DND-41 (cell line): ENCODE data around the gene TXNRD1.

Experiments used
- ATAC-seq: fragments of 200-7000 bp; cut with Tn5 transposase; 3 replicates; pipeline ENCODE4 v1.9.1; 2021; ENCODE audit warnings: low read depth; ENCODE audit not compliant: insufficient read depth
- DNase-seq: peaks from one replicate; pipeline ENCODE4 v3.0.0-alpha.2; 2020
- H2AFZ ChIP-seq: 2 replicates; pipeline ENCODE4 v1.6.0; 2012; ENCODE audit warnings: low read depth, low read length
- H3K27ac ChIP-seq: 2 replicates; pipeline ENCODE4 v1.5.1; 2012; ENCODE audit warnings: low read length, inconsistent platforms
- H3K27me3 ChIP-seq: fragments of 200-600 bp; sonication (generic); 2 replicates; pipeline ENCODE4 v1.6.0; 2012; ENCODE audit warnings: low read length, mild to moderate bottlenecking, inconsistent platforms; ENCODE audit not compliant: insufficient read depth, poor library complexity
- H3K36me3 ChIP-seq: 2 replicates; pipeline ENCODE4 v1.5.1; 2012; ENCODE audit warnings: low read length, inconsistent platforms; ENCODE audit not compliant: insufficient read depth
- H3K4me1 ChIP-seq: 2 replicates; pipeline ENCODE4 v1.5.1; 2012; ENCODE audit warnings: mild to moderate bottlenecking, low read length; ENCODE audit not compliant: insufficient read depth
- H3K4me2 ChIP-seq: 2 replicates; pipeline ENCODE4 v1.6.0; 2012; ENCODE audit warnings: mild to moderate bottlenecking, moderate library complexity, low read length, inconsistent platforms; ENCODE audit not compliant: insufficient read depth
- H3K4me3 ChIP-seq, 2 experiments: fragments of 200-600 bp in 1 of 2; shearing (Covaris generic) in 1 of 2; 2 replicates each; pipeline ENCODE4 v1.5.1; 2012 to 2016; ENCODE audit warnings: inconsistent platforms in 2 of 2, low read length in 2 of 2, mild to moderate bottlenecking in 2 of 2, low read depth in 1 of 2, moderate library complexity in 1 of 2
- H3K79me2 ChIP-seq: 2 replicates; pipeline ENCODE4 v1.6.0; 2012; ENCODE audit warnings: low read length, inconsistent platforms; ENCODE audit not compliant: insufficient read depth
- H3K9ac ChIP-seq: 2 replicates; pipeline ENCODE4 v1.6.0; 2012; ENCODE audit warnings: low read depth, mild to moderate bottlenecking, inconsistent platforms, low read length, moderate library complexity
- H3K9me3 ChIP-seq: 2 replicates; pipeline ENCODE4 v1.5.1; 2012; ENCODE audit warnings: low read length, moderate library complexity, mild to moderate bottlenecking, inconsistent platforms; ENCODE audit not compliant: insufficient read depth, severe bottlenecking
- H4K20me1 ChIP-seq: 2 replicates; pipeline ENCODE4 v1.6.0; 2012; ENCODE audit warnings: low read length; ENCODE audit not compliant: insufficient read depth
- CTCF ChIP-seq: IDR thresholded peaks from 2 replicates; pipeline ENCODE4 v1.5.1; 2012; ENCODE audit warnings: borderline replicate concordance, low read length, moderate library complexity, mild to moderate bottlenecking; ENCODE audit not compliant: poor library complexity, severe bottlenecking; ENCODE audit errors: extremely low read depth
- EZH2 ChIP-seq: IDR thresholded peaks from 3 replicates; pipeline ENCODE4 v1.6.1; 2012; ENCODE audit warnings: borderline replicate concordance, low read depth, mild to moderate bottlenecking, moderate library complexity, low read length, inconsistent platforms; ENCODE audit not compliant: severe bottlenecking

The TXNRD1 gene

GRCh38 chr12:104350211-104351056, 134.9 kb downstream of the TXNRD1 start:
- Histone ChIP-seq H3K79me2 (no peaks in the 10 kb centered on the region), H3K27me3 (no peaks in the 10 kb centered on the region), H3K27ac (no peak overlapping the region), H3K9ac (no peak overlapping the region), H3K4me3 (no peak overlapping the region), H3K4me1 (no peaks in the 10 kb centered on the region), H4K20me1 (no peaks in the 10 kb centered on the region), H3K36me3 (peaks cover 65% of the 10 kb centered on the region), H3K9me3 (no peaks in the 10 kb centered on the region), H2AFZ (no peak overlapping the region), H3K4me2 (no peak overlapping the region)
- no peak for DNase-seq
- no peak for ATAC-seq
- TF ChIP-seq CTCF (no peak), EZH2 (no peak)

DNA sequence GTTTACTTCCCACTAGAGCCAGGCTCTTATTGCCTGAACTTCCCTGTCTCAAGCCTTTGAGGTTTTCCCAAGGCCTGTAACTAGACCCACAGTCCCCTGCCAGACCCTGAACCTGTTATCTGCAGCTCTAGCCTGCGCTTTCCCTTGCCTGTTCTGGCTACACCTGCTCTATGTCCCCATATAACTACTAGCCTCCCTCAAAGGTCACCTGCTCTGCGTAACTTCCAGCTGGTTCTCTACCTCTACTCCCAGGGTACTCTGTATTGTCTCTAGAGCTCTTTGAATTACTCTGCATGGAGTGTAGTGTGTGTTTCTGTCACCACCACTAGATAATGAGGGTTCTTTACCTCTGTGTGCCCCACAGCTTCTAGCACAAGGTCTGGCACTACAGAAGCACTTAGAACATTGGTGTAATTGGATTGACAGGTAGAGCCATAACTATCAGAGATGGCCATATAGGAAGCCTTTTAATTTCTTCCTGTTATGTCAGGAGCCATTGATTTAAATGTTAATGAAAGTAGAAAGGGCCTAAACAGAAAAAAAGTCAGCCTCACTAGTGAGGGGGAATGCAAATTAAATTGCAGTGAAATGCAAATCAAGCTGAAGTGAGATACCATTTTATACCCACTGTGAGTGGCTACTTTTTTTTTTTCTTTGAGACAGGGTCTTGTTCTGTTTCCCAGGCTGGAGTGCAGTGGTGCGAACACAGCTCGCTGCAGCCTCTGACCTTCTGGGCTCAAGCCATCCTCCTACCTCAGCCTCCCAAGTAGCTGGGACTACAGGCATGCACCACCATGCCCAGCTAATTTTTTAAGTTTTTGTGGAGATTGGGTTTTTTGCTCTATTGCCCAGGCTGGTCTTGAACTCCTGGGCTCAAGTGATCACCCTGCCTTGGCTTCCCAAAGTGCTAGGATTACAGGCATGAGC, 135.7 kb downstream of the TXNRD1 start:
- no peaks in the 10 kb centered on the region for H3K4me1 ChIP-seq
- H2AFZ ChIP-seq: no peak overlapping the region
- no peak overlapping the region for H3K27ac ChIP-seq
- ATAC-seq: no peak
- no peak overlapping the region for H3K4me3 ChIP-seq
- H3K9ac ChIP-seq: no peak overlapping the region
- TF ChIP-seq EZH2: no peak
- no peak for TF ChIP-seq CTCF
- H3K4me2 ChIP-seq: no peak overlapping the region
- no peaks in the 10 kb centered on the region for H3K9me3 ChIP-seq
- H4K20me1 ChIP-seq: no peaks in the 10 kb centered on the region
- no peak for DNase-seq
- no peaks in the 10 kb centered on the region for H3K27me3 ChIP-seq
- no peaks in the 10 kb centered on the region for H3K79me2 ChIP-seq
- H3K36me3 ChIP-seq: peaks cover 56% of the 10 kb centered on the region

DNA sequence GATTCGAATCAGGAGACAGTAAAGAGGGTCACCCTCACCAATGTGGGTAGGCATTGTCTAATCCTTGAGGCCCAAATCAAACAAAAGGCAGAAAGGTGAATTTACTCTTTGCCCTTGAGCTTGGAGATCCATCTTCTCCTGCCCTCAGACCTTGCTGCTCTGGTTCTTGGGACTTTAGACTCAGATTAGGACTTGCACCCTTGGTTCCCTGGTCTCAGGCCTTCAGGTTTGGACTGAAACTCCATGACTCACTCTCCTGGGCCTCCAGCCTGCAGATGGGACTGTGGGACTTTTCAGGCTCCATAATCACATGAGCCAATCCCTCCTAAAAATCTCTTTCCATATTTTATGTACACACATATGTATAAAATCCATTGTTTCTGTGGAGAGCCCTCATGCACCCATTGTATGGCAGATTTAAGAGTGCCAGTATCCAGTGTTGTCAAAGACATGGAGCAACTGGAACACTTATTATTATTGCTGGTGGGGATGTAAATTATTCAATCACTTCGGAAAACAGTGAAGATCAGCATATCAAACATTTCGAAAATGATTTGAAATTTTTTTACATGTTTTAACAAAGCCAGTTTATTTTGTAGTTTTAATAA, 136.6 kb downstream of the TXNRD1 start:
- H4K20me1 ChIP-seq: no peaks in the 10 kb centered on the region
- no peak overlapping the region for H3K27ac ChIP-seq

More for the DNA sequence above, 136.6 kb downstream of the TXNRD1 start:
- ATAC-seq (no peak), DNase-seq (no peak)
- Histone ChIP-seq H3K79me2 (no peaks in the 10 kb centered on the region), H2AFZ (no peak overlapping the region), H3K9me3 (no peaks in the 10 kb centered on the region), H3K36me3 (peaks cover 50% of the 10 kb centered on the region), H3K27me3 (no peaks in the 10 kb centered on the region), H3K4me2 (no peak overlapping the region), H3K4me3 (no peak overlapping the region), H3K9ac (no peak overlapping the region), H3K4me1 (no peaks in the 10 kb centered on the region)
- no peak for TF ChIP-seq CTCF
- TF ChIP-seq EZH2: no peak
